Nephron (organoid): Measurements from ENCODE around the gene GIT2.
A peak's percentile ranks its signal among the peaks of the same experiment; 100 is the strongest.

Experiments
- H3K27ac Mint-ChIP-seq, 3 experiments: 2 replicates each; pipeline ENCODE4 v1.8.0; 2020; ENCODE audit warnings: mixed read lengths in 3 of 3, mild to moderate bottlenecking in 2 of 3, moderate library complexity in 1 of 3
- H3K27me3 Mint-ChIP-seq: 2 replicates; pipeline ENCODE4 v1.8.0; 2021; ENCODE audit warnings: low read depth, mild to moderate bottlenecking, moderate library complexity, mixed read lengths
- H3K36me3 Mint-ChIP-seq: 2 replicates; pipeline ENCODE4 v1.8.0; 2020; ENCODE audit warnings: low read depth, mixed read lengths
- H3K4me1 Mint-ChIP-seq: 2 replicates; pipeline ENCODE4 v1.8.0; 2020; ENCODE audit warnings: mixed read lengths
- H3K4me3 Mint-ChIP-seq, 3 experiments: 2 replicates each; pipeline ENCODE4 v1.8.0; 2020; ENCODE audit warnings: mild to moderate bottlenecking in 3 of 3, mixed read lengths in 3 of 3, moderate library complexity in 2 of 3
- H3K9me3 Mint-ChIP-seq: 2 replicates; pipeline ENCODE4 v1.8.0; 2020; ENCODE audit warnings: mixed read lengths
- CTCF ChIP-seq, 3 experiments: fragments of 200-600 bp; sonication (generic); IDR thresholded peaks; one replicate each; pipeline ENCODE4 v1.5.0; 2021; ENCODE audit warnings: antibody characterized with exemption in 3 of 3; ENCODE audit not compliant: unreplicated experiment in 3 of 3

The GIT2 gene

GRCh38 chr12:109998241-109998903, 2.2 kb upstream of the GIT2 start:
- Mint-ChIP-seq H3K36me3 (no peaks in the 10 kb centered on the region), H3K4me1 (peaks cover 59% of the 10 kb centered on the region), H3K27me3 (no peaks in the 10 kb centered on the region), H3K27ac (peak overlapping the region; percentile 98 to 100 (median 99)), H3K9me3 (no peaks in the 10 kb centered on the region), H3K4me3 (peak overlapping the region; percentile 86 to 96 (median 90))
- TF ChIP-seq CTCF (IDR thresholded peaks at IDR 0.05; ENCODE audit: unreplicated experiment in 3 of 3), result no peak

- peak overlapping the region; percentile 86 to 96 (median 90) for H3K4me3 Mint-ChIP-seq
- TF ChIP-seq CTCF (IDR thresholded peaks at IDR 0.05; ENCODE audit: unreplicated experiment in 3 of 3), result no peak
These were observed 1.2 kb upstream of the GIT2 start for GRCh38 chr12:109997393-109997792.

GRCh38 chr12:109996483-109996853, 300 bp upstream of the GIT2 start:
- no peak for TF ChIP-seq CTCF (IDR thresholded peaks at IDR 0.05; ENCODE audit: unreplicated experiment in 3 of 3)
- no peaks in the 10 kb centered on the region for H3K9me3 Mint-ChIP-seq
- H3K27ac Mint-ChIP-seq, result peak overlapping the region; percentile 91 to 93 (median 91)
- H3K27me3 Mint-ChIP-seq, result no peaks in the 10 kb centered on the region
- peaks cover 3% of the 10 kb centered on the region for H3K36me3 Mint-ChIP-seq
- H3K4me1 Mint-ChIP-seq, result peaks cover 59% of the 10 kb centered on the region
- peak overlapping the region; percentile 87 to 93 (median 88) for H3K4me3 Mint-ChIP-seq

More at GRCh38 chr12:109997393-109997792, 1.2 kb upstream of the GIT2 start:
- Mint-ChIP-seq H3K27ac (peak overlapping the region; percentile 98 to 100 (median 99)), H3K27me3 (no peaks in the 10 kb centered on the region), H3K36me3 (no peaks in the 10 kb centered on the region), H3K4me1 (peaks cover 57% of the 10 kb centered on the region), H3K9me3 (no peaks in the 10 kb centered on the region)

GRCh38 chr12:109995361-109995685, 845 bp downstream of the GIT2 start:
- H3K4me3 Mint-ChIP-seq, result peak overlapping the region; percentile 87 to 99 (median 95)
- H3K27ac Mint-ChIP-seq, result peak overlapping the region; percentile 53 to 79 (median 75)
- no peak for TF ChIP-seq CTCF (IDR thresholded peaks at IDR 0.05; ENCODE audit: unreplicated experiment in 3 of 3)
- H3K36me3 Mint-ChIP-seq, result peaks cover 7% of the 10 kb centered on the region
- peaks cover 66% of the 10 kb centered on the region for H3K4me1 Mint-ChIP-seq
- no peaks in the 10 kb centered on the region for H3K9me3 Mint-ChIP-seq
- no peaks in the 10 kb centered on the region for H3K27me3 Mint-ChIP-seq

GRCh38 chr12:109994401-109995175, 1.6 kb downstream of the GIT2 start:
- H3K36me3 Mint-ChIP-seq, result peaks cover 9% of the 10 kb centered on the region
- H3K27ac Mint-ChIP-seq, result peak overlapping the region in 2 of 3 experiments; percentile 8 to 75
- no peak for TF ChIP-seq CTCF (IDR thresholded peaks at IDR 0.05; ENCODE audit: unreplicated experiment in 3 of 3)
- H3K4me3 Mint-ChIP-seq, result peak overlapping the region; percentile 87 to 99 (median 95)
- H3K4me1 Mint-ChIP-seq, result peaks cover 64% of the 10 kb centered on the region
- H3K27me3 Mint-ChIP-seq, result no peaks in the 10 kb centered on the region
- no peaks in the 10 kb centered on the region for H3K9me3 Mint-ChIP-seq
